GM20000 (cell line): ENCODE measurements around the gene BAMBI.

ENCODE experiments used
- DNase-seq: peaks from one replicate; pipeline ENCODE4 v3.0.0; 2012; ENCODE audit warnings: low spot score
- TF ChIP-seq, protein P1 (sequence below): IDR thresholded peaks from 2 replicates; pipeline ENCODE4 v1.5.1; 2012; ENCODE audit warnings: mild to moderate bottlenecking, control low read depth; ENCODE audit errors: extremely low read depth, missing control alignments

BAMBI gene

DNA sequence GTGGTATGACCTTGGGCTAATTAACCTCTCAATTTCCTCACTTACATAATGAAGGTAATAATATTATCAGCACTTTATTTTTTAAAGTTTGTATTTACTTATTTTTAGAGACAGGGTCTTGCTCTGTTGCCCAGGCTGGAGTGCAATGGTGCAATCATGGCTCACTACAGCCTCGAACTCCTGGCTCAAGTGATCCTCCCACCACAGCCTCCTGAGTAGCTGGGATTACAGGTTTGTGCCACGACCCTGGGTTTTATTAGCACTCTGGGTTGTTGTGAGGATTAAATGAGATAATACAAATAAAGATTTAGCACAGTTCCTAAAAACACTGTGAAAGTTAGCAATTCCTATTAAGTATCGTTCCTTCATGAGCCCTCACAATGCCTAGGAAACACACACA is 14.7 kb downstream of the BAMBI start:
- no peak for DNase-seq
- TF ChIP-seq, protein P1, sequence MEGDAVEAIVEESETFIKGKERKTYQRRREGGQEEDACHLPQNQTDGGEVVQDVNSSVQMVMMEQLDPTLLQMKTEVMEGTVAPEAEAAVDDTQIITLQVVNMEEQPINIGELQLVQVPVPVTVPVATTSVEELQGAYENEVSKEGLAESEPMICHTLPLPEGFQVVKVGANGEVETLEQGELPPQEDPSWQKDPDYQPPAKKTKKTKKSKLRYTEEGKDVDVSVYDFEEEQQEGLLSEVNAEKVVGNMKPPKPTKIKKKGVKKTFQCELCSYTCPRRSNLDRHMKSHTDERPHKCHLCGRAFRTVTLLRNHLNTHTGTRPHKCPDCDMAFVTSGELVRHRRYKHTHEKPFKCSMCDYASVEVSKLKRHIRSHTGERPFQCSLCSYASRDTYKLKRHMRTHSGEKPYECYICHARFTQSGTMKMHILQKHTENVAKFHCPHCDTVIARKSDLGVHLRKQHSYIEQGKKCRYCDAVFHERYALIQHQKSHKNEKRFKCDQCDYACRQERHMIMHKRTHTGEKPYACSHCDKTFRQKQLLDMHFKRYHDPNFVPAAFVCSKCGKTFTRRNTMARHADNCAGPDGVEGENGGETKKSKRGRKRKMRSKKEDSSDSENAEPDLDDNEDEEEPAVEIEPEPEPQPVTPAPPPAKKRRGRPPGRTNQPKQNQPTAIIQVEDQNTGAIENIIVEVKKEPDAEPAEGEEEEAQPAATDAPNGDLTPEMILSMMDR = no peak

DNA sequence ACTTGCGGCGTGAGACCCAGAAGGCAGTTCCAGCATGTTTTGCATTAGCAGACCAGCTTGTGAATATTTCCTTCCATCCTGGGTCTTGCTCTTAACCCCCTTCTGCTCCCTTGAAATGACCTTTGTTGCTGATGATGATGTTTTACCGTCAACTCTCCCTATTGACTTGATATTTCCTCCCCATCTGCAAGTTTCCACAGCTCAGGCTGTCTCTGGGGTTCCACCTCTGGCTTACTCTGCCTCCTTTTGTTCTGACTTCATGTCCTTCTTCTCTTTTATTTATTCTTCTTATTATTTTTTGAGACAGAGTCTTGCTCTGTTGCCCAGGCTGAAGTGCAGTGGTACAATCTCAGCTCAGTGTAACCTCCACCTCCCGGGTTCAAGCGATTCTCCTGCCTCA is 17.2 kb downstream of the BAMBI start:
- TF ChIP-seq, protein P1 = no peak
- DNase-seq = no peak

DNA sequence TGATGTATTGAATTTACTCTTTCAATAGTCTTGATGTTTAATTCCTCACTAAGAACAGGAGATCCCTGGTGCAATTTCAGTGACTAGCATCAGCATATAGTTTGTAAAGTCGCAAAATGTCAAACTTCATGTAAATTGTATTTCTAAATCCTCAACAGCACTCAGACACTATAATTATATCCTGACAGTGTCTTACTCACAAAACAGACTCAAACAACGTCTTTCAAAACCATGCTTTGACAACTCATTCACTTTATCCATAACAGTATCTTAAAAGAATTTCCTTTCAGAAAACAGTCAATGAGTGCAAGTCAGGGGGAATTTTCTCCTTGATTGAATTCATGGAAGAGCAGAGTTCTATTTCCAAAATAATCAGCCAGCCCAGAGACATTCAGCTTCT is 20.8 kb downstream of the BAMBI start:
- DNase-seq = no peak
- TF ChIP-seq, protein P1 = no peak

DNA sequence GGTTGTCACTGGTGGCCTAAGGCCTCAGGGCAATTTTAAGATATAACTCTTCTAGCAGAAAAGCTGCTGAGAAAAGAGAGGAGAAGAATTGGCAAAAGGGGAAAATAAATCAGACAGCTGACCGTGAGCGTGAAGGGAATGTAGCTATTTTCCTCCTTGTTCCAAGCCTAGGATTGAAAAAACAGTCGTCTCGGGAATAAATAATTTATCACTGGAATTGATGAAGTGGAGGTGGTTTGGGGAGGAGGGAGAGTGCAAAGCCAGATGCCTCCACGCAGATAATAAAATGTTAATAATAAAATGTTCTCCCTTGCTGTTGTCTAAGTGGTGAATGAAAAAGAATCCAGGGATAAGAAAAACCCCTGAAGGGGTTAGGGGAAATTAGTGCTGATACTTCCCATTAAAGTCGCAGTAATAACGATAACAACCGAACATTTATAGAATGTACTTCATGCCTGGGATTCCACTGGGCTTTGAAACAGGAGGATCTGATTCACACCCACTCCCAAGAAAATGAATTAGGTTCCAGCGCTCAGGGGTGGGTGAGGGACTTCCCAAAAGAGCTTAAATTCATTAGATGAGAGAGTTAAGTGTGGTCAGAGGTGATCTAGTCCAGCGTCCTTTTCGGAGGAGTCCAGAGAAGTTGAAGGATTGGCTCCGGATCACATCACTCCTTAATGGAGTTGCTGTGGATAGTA is 27.3 kb downstream of the BAMBI start:
- TF ChIP-seq, protein P1 = no peak
- DNase-seq = no peak

DNA sequence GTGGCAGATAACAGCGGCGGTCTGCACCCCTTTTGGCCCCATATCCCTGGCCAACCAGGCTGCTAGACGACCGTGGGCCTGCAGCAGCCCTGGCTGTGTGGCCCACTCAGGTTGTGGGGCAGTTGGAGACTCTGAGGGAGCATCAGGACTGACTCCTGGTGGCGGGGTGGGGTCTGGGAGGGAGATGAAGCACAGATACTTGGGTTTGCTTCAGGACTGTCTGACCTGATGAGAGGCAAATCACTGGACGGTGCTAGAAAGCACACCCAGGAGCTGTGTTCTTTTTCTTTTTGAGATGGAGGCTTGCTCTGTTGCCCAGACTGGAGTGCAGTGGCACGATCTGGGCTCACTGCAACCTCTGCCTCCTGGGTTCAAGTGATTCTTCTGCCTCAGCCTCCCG is 28.2 kb downstream of the BAMBI start:
- TF ChIP-seq, protein P1 = no peak
- DNase-seq = no peak

DNA sequence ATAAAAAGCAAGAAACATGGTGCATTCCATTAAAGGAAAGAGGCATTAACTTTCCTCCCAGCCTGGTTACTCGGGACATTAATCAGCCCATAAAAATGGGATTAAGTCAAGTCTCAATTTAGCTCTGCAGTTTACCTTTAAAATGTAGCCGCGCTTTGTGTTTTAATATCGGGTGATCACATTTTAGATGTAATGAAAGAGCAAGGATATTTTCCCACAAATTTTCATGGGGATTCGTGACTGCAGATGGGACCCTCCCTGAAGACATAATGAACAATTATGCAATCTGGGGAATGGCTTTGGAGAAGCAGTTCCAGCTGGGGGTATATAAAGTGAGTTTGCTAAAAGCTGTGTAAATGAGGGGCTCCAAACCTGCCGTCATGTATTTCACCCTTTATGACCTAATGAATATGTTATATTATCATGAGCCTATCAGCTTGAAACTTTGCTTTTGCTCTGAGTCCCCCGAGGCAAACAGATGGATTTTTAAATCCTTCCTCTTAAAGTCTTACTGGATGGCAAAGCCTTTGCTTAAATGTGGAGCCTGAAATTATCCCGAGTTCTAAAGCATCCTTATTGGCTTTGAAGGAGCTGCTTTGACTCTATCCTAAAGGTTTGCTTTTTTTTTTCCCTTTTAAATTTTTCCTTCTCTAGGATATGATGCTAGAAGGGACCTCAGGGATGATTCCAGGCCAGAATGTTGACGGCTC is 31.8 kb downstream of the BAMBI start:
- TF ChIP-seq, protein P1 = no peak
- no peak for DNase-seq

DNA sequence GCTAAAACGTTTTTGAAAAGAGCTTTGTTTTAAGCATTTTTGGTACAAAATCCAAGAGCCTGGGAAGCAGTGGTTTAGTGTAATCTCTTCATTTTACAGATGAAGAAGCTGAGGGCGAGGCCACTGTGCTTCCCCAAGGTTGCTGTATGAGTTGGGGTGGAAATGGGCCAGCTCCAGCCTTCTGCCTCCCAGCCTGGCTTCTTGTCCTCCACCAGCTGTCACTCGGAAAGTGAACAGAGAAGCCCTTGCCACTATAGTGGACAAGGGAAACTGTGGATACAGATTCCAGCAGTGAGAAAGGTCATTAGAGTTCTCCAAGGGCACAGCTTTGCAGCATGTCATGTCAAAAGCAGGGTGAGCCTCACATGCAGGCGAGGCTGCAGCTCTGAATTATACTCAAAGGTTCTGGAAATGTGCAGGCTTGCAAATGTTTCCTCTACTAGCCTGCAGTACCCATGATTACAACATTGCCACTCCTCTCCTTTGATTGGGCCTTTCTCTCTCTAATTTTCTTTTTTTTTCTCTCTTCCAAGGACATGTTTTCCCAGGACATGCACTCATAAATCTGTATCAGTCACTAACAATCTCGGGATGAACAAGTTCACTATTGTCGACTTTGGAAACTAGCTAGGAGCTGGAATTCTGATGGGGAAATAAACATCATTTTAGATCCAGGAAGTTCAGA is 33.0 kb downstream of the BAMBI start:
- TF ChIP-seq, protein P1 = no peak

More for the DNA sequence above, 33.0 kb downstream of the BAMBI start:
- no peak for DNase-seq
